GM21515 (cell line): ENCODE data around the gene TIE1.

Experiments used
- ATAC-seq: cut with Tn5 transposase; IDR thresholded peaks from one replicate; pipeline ENCODE4 v1.9.1; 2021; ENCODE audit not compliant: unreplicated experiment

TIE1 gene

DNA sequence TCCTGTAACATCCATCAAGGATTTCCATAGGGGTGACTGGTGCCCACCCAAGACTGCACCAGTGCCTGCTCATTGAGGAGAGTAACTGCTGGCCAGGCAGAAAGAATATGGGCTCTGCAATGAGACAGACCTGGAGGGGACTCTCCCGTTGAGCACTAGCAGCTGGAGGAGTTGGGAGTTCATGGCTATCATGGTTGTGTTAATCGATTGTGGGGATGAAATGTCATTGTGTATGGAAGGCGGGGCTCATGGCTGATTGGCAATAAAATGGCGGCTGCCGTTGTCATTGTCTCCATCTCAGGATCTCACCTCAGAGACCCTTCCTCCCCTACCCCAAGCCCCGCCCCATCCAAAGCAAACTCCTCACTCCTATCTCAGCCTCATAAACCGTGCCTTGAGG lies 27.1 kb upstream of the TIE1 start:
- no peak for ATAC-seq

DNA sequence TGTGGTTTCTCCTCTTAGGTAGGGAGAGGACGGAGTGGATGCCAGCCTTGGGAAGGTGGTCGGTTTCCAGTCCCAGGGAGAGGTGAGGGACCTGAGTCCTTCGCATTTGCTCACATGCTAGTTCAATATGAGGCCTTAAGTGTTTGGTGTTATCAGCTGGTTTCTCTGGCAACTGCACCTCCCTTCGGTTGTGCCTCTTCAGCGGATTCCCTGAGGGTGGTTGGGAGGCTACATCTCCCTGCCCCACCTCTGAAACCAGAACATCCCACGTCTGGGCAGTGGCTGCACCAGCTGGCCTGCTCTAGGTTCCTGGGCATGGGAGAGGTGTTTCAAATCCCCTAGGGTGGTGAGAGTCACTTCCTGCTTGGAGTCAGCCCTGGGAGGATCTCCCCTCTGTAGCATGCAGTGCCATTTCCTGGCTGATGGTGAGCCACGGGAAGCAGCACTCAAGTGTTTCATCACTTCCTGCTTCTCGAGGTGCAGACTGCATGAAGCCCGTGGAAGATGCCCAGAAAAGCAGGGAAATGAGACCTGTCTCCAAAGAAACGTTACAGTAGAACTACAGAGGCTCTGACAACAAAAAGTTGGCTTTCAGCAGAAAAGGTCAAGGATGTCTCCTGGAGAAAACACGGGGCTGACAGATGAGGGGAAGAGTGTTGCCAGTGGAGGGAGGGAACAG lies 26.5 kb upstream of the TIE1 start:
- ATAC-seq, result no peak

DNA sequence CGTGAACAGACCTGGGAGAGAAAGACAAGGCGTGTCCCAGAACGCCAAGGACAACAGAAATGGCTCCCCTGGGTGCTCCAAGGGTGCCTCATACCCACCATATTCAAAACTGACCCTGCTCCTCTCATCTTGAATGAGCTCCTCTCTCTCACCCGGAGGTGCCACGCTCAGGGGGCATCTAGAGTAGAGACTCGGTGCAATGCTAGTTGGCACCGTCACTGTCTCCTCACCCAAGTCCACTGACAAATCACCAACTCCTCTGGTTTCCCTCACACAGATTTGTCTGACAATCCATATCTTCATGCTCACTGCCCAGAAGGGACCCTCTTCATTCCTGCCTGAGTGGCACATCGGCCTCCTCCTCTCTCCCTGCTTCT lies 26.0 kb upstream of the TIE1 start:
- no peak for ATAC-seq

DNA sequence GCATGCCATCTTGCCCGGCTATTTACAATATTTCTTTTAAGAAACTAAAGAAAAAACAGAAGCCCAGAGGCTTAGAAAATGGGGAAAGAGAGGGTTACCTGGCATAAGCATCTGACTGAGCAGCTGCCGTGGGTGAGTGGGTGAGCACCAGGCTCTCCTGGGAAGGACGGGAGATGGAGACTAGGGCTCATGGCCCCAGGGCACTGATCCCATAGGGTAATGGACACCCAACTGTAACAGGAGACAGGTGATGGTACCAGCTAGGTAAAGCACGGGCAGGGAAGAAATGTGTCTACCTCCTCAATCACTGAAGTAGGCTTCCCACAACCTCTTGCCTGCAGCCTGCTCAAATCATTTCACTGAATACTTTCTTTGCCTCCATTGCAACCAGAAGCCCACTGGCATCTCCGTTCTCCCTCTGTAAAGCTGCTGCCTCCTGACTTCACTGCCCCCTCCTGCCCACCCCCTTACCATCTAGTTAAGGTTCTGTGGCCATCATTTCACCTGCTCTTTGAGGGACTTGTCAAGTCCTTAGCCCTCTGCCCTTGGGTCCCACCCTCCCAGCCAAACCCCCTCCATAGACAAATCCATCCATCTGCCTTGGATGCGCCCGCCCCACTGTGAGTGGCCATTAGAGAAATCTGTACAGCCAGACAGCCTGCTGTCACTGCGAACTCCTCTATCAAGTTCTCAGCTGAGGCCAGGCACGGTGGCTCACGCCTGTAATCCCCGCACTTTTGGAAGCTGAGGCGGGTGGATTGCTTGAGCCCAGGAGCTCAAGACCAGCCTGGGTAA lies 24.8 kb upstream of the TIE1 start:
- no peak for ATAC-seq

DNA sequence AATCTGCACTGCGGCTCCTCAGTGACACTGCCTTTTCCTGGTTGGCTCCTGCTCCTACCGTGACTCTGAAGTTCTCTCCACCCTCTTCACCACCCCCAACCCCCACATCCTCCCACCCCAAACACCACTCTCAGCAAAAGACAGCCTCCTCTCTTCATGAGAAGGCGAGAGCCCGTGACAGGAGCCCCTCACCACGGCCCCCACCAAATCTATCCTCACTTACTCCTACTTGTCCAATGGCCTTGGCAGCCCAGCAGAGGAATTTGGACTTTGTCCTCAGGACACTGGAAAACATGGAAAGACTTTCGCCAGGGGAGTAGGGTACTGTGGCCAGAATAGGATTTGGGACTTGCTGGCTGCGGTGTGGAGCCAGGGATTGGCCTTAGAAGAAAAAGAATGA lies 24.1 kb upstream of the TIE1 start:
- no peak for ATAC-seq

DNA sequence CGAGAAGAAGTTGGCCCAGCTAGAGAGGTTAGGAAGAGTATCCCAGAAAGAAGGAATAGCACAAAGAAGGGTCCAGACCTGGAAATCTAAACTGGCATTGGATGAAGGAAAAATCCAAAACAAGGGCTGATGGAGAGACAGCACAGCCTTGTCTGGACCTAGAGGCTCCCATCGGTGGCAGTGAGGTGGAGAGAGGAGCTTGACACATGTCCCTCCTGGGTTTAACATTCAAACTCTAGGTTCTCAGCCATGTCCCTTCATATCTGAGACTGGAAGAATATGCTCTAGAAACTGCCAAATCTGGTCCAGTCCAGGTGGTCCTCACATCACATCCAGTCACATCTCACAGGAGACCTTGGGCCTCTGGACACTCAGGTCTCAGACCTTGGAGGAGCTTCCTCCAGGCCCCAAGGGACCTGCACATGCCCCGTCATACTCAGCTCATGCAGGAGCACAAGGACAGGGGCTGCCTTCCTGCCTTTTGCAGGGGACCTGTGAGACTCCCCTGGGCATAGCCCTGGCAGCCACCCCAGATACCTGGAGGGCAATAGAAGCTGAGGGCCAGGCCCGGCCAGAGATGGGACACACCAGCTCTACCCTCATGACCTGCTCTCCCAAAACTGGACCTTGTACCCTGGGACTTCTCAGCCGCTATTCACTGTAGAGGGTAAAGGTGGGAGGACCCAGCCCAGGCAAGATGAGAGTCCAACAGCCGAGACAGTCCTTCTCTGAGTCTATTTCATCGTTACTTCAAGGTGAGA lies 23.5 kb upstream of the TIE1 start:
- no peak for ATAC-seq

DNA sequence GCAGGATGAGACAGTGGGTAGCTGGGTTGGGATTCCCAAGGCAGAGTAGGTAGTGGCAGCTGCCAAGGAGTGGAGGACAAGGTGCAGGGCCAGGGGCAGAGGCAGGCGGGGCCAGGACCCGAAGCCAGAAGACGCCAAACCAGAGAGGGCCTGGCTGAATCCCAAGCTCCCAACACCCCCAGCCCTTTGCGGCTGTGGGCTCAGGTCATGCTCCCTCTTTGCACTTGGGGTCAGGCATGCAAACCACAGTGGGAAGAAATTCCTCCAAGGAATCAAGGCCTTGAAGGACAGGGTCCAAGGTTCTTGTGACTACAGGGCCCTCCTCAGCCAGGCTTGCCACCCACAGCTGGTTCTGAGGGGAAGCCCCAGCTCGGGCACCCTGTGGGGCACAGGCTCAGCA lies 21.6 kb upstream of the TIE1 start:
- no peak for ATAC-seq

DNA sequence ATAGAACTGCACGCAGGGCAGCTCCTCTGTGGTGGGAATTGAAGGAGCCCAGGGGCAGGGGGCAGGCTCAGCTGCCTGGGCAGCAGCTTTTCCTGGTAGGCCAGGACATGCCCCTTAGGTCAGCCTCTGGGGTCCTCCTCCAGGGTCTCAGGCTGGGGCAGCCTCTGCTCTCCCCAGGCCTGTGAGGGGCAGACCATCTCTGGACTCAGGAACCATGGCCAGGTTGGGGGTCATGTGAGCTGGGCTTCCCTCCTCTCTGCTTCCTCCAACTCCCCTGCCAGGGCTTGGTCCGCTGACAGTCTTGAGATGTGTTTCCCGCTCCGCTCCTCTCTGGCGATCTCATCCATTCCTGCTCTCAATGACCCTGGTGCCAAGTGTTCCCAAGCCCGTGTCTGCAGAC lies 21.1 kb upstream of the TIE1 start:
- no peak for ATAC-seq

DNA sequence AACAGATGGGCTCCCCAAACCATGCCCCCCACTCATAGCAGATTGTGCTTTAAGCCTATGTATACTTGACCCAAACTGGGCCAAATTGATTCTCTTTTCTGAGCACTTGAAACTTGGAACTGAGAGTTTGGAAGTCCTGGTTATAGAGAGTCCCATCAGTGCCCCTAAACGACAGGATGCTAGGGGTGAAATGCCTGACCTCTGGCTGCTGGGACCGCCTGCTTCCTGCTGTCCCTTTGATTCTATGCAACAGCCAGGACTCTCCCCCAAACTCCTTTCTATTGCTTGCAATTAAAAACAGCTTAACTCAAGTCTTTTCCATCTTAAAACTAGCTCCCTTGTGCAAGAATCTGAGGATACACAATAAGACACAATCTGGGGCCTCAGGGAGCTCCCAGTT lies 20.1 kb upstream of the TIE1 start:
- no peak for ATAC-seq

DNA sequence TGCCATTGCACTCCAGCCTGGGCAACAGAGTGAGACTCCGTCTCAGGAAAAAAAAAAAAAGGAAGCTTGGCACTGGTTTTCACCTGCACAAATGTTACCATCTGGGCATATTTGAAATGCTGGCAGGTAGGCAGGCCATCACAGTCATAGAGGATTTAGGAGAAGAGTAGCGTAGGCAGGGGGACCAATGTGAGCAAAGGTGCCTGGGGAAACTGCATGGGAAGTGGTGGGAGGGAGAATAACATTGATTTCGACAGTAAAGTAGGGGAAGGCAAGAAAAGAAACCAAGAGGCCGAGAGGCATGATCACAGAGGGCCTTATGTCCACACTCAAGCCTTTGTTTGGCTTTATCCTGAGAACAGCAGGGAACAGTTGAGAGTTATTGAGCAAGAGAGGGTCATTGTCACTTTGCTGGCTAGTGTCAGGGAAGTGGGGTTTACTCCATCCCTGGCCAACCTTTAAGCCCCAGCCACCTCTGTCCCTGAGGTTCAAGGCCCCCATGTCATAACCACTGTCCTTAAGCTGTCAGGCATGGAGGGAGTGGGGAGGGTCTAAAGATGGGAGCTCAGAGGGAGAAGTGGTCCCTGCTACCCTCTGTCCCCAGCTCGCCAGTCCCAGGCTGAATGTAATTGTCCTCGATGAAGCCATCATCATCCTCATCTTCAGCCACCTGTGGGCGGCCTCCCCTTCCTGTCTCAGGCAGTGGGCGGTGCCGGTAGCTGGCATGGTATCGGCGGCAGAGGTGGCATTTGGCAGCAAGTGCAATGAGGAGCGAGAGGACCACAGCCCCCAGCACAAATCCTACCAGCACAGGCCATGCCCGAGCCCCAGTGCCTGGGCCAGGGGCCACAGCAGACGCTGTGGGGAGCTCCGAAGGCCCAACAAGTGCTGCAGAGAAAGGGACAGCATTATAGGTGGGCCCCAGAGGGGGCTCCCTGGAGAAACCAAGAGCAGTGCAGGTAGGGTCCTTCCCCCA lies 18.3 kb upstream of the TIE1 start:
- no peak for ATAC-seq

DNA sequence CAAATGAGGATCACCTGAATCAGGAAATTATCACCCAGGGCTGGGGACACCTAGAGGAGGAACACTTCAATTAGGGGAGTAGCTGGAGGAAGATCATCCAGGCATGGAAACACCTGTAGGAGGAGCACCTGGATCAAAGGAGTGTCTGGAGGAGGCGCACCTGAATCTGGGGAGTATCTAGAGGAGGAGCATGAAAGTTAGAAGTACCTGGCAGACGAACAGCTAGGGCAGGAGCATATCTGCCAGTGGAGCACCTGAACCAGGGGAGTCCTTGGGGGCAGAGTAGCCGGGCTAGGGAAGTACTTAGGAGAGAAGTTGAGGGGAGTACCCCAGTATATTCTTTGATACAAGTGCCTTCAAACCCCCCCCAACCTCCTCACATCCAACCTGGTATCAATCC lies 16.7 kb upstream of the TIE1 start:
- ATAC-seq, result no peak

DNA sequence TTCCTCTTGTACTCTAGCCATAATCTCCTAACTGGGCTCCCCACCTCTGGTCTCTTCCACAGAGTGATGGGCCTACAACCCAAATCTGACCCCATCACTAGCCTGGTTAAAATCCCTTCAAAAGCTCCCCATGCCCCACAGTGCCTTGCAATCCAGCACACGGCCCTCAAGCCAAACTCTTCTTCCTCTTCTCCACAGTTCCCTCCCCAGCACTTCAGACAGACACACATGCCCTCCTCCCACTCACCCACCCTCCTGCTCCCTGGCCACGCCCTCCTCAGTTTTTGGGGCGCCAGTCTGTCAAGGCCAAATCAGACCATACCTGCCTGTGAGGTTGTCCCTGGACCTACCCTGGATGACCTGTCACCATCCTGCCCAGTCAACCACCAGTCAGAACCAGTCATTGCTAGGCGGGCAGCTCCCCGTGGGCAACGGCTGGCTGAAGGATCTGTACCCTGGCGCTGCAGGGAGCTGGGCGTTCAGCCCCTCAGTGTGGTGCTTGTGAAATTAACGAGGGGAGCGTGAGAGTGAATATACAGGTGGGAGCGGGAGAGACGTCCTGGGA lies 16.2 kb upstream of the TIE1 start:
- no peak for ATAC-seq

DNA sequence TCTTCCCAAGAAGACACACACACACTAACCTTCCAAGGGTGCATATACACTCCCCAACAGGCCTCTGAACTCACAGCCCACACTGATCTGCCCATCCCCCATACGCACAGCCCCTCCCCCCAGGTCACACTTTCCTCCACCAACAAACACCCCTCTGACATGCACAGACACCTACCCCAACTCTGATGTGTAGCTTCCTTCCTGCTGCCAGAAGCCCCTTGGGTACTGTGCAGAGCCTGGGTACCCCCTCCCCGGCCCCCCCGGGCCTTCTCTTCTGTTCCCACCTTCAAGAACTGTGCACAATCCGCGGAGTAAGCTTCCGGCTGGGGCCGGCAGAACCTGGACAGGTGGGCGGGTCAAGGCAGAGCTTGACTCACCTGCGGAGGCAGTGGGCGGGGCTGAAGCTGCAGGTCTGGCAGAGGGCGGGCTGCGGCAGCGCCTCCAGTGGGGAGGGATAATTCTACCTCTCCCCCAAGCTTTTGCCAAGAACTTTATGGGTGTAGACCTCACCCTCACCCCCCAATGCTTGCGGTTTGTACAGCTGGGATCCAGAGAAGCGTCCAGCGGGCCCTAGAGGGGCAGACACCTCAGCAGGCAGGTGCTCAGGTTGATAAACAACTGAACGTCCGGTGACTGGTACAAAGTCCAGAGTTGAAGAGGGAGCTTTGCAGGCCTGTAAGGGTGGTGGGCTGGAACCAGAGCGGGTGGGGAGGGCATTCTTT lies 15.4 kb upstream of the TIE1 start, which contains the start of gene C1orf210:
Gene C1orf210 (minus strand): TSS at position 313 of the 722 bp plus-strand sequence. CDS start 2,311 bp downstream, outside the sequence.
- ATAC-seq, result no peak

DNA sequence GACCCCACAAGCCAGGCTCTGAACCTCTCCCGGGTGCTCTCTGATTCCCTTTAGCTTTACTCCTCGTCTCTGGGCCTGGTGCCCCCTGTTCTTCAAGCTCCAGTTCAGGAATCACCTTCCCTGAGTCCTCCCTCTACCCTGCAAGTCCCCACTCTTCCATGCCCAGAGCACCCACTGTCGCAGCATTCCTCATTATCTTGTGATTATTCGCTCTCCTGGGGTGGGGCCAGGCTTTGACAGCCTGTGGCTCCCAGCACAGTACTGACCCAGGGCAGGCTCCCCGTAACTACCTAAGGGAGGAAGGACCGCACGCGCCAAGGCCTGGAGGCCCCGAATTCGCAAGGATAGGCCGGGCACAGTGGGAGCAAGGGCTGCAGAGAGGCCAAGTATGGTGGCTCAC lies 14.7 kb upstream of the TIE1 start:
- ATAC-seq, result no peak

DNA sequence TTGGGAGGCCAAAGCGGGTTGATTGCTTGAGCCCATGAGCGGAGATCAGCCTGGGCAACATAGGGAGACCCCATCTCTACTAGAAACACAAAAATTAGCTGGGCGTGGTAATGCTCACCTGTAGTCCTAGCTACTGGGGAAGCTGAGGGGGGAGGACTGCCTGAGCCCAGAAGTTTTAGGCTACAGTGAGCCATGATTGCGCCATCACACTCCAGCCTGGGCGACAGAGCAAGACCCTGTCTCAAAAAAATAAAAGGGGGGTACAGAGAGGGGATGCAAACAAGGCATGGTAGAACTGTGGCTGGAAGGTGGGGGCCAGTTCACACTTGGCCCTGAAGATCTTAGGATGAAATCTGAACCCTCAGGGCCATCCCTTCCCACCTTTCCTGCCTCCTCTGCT lies 14.2 kb upstream of the TIE1 start:
- ATAC-seq, result no peak

DNA sequence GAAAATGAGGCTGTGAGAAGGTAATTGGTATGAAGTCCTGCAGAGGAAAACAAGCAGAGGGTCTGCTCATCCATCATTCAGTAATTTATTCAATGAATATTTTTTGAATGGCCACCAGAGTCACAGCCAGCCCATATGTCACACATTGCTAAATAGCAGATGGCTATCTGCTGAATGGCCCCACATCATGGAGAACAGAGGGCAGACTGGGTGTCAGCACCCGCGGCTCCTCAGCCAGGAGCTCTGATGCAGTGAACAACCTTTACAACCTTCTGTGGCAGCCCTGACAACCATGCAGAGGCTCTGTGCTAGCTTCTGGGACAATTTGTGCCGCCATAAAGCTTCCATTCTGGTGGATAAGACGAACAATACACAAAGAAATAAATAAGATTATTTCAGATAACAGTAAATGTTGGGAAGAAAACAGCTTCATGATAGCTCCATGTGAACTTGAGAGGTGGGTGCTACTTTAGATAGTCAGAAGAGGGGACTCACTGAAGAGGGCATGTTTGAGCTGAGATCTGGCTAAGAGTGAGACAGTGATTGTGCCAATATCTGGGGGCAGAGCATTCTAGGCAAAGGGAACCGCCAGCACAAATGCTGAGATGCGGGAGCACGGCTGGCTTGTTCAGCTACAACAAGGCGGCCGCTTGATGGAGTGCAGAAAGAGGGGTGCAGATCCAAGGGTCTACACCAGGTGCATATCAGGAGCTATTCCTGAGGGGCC lies 12.6 kb upstream of the TIE1 start:
- no peak for ATAC-seq

DNA sequence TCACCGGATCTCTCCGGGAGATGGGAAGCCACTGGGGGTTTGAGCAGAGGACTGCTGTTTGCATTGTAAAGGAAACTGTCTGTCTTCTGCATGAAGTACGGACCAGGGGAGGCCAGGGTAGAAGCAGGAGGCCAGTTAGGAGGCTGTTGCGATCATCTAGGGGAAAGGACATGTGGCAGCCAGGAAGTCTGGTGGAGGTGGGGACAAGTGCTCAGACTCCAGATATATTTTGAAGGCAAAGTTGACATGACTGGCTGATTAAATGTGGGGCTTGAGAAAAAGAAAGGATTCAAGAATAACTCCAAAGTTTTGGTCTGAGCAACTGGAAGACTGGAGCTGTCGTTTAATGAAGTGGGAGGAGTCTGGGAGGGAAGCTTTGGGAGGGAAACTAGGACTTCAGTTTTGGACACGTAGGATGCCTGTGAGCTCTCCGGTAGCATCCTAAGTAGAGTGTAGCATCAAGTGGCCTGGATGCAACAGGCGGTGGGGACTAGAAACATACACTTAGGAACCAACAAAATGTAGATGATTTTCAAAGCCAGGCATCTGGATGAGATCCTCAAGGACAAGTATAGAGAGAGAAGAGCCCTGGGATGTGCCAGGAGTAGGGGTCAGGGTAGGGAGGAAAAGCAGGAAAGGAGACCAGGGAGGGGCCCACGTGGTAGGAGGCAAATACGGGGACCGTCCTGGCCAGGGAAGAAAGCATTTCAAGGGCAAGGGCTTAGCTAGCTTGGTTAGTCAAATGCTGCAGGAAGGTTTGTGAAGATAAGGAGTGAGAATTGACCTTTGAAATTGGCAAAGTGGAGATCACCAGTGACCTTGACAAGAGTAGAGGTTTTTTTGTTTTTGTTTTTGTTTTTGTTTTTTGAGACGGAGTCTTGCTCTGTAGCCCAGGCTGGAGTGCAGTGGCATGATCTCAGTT lies 11.7 kb upstream of the TIE1 start:
- no peak for ATAC-seq

DNA sequence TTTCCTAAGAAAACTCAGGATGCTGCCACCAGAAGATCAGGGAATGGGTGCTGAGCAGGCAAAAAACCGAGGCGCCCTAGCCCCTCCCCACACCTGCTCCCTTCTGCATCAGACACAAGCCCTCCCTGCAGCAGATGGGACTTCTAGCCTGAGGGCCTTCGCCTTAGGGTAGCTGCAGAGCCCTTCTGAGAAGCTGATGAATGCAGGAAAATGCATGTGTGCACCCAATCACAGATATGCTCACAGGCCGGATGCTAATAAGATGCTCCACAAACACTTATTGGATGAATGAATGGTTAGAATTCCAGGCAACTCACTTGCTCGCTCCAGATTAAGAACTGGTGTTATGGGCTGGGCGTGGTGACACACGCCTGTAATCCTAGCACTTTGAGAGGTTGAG lies 8.6 kb upstream of the TIE1 start:
- no peak for ATAC-seq
